ENCODE data around the gene IFNA5.

GRCh38 chr9:21314152-21314551, 9.0 kb upstream of the IFNA5 start:
- TF ChIP-seq CTCF (IDR thresholded peaks at IDR 0.05), result no peak
- TF ChIP-seq POLR2A (IDR thresholded peaks at IDR 0.05), result no peak

Measured in uterus (tissue), 2 donors.